ENCODE data around the gene GATC. TPM values are rescaled to one million over a fixed set of nuclear protein-coding genes. Genes with fewer than 3 reads are reported as not detected.
"Not testable (repeated sequence)": the region's sequence is repeated elsewhere in the genome, so short reads cannot be mapped to it uniquely, and the experiment has no call there.

Gene GATC
- total RNA-seq, 1 donor from 2014 or later = 29.3 TPM

- no peaks in the 10 kb centered on the region for H3K27me3 ChIP-seq
- peak overlapping the region; percentile 85 for H3K27ac ChIP-seq
- peak overlapping the region; percentile 98 for H3K4me3 ChIP-seq
- DNase-seq (no peak), ATAC-seq (no peak)
- intact Hi-C loops (cut with DNase I) = no loop called here
- H3K4me1 ChIP-seq = peaks cover 14% of the 10 kb centered on the region
- no peak for TF ChIP-seq CTCF (IDR thresholded peaks at IDR 0.05)
- H3K36me3 ChIP-seq = peaks cover 45% of the 10 kb centered on the region
- no peaks in the 10 kb centered on the region for H3K9me3 ChIP-seq
Observed at GRCh38 chr12:120438495-120439198, 7.6 kb upstream of the GATC start.

GRCh38 chr12:120439646-120440247, 6.5 kb upstream of the GATC start:
- intact Hi-C loops (cut with DNase I) = no loop called here
- Histone ChIP-seq H3K36me3 (peaks cover 56% of the 10 kb centered on the region), H3K4me1 (peaks cover 14% of the 10 kb centered on the region), H3K9me3 (no peaks in the 10 kb centered on the region), H3K27me3 (no peaks in the 10 kb centered on the region), H3K4me3 (no peak overlapping the region), H3K27ac (no peak overlapping the region)
- TF ChIP-seq CTCF (IDR thresholded peaks at IDR 0.05) = peak; percentile 60
- peak; percentile 58 for ATAC-seq
- DNase-seq = peak; percentile 66

GRCh38 chr12:120444676-120445075, 1.6 kb upstream of the GATC start:
- no peak for ATAC-seq
- Histone ChIP-seq H3K27me3 (no peaks in the 10 kb centered on the region), H3K4me1 (peaks cover 24% of the 10 kb centered on the region), H3K9me3 (no peaks in the 10 kb centered on the region), H3K36me3 (peaks cover 51% of the 10 kb centered on the region), H3K27ac (no peak overlapping the region), H3K4me3 (no peak overlapping the region)
- intact Hi-C loops (cut with DNase I) = no loop called here
- TF ChIP-seq CTCF (IDR thresholded peaks at IDR 0.05) = no peak
- DNase-seq = no peak

GRCh38 chr12:120446844-120447178, 567 bp downstream of the GATC start:
- intact Hi-C loops (cut with DNase I) = not testable (repeated sequence)

GRCh38 chr12:120447992-120448391, 1.7 kb downstream of the GATC start:
- H3K4me3 ChIP-seq = no peak overlapping the region

More at GRCh38 chr12:120446844-120447178, 567 bp downstream of the GATC start:
- not testable (repeated sequence) for DNase-seq, H3K9me3 ChIP-seq, H3K27me3 ChIP-seq, ATAC-seq
- Histone ChIP-seq H3K4me1 (peaks cover 20% of the 10 kb centered on the region), H3K27ac (peak overlapping the region; percentile 94), H3K4me3 (peak overlapping the region; percentile 97), H3K36me3 (peaks cover 42% of the 10 kb centered on the region)

GRCh38 chr12:120452524-120452923, 6.3 kb downstream of the GATC start:
- H3K4me1 ChIP-seq; intact Hi-C loops (cut with DNase I); H3K27ac ChIP-seq; H3K9me3 ChIP-seq; H3K4me3 ChIP-seq; DNase-seq; ATAC-seq; H3K27me3 ChIP-seq: not testable (repeated sequence)
- H3K36me3 ChIP-seq = peaks cover 59% of the 10 kb centered on the region

More at GRCh38 chr12:120447992-120448391, 1.7 kb downstream of the GATC start:
- intact Hi-C loops (cut with DNase I) = no loop called here
- no peaks in the 10 kb centered on the region for H3K27me3 ChIP-seq
- no peak for DNase-seq
- no peaks in the 10 kb centered on the region for H3K9me3 ChIP-seq
- H3K27ac ChIP-seq = no peak overlapping the region
- H3K4me1 ChIP-seq = peaks cover 20% of the 10 kb centered on the region
- ATAC-seq = no peak
- TF ChIP-seq CTCF (IDR thresholded peaks at IDR 0.05) = no peak
- peaks cover 42% of the 10 kb centered on the region for H3K36me3 ChIP-seq
